Kidney tubule cell (primary cell): ENCODE data around the gene PSMB2.

ENCODE experiments used
- DNase-seq: peaks from one replicate; pipeline ENCODE4 v3.0.0-alpha.2; 2018; ENCODE audit warnings: low spot score

PSMB2 gene

DNA sequence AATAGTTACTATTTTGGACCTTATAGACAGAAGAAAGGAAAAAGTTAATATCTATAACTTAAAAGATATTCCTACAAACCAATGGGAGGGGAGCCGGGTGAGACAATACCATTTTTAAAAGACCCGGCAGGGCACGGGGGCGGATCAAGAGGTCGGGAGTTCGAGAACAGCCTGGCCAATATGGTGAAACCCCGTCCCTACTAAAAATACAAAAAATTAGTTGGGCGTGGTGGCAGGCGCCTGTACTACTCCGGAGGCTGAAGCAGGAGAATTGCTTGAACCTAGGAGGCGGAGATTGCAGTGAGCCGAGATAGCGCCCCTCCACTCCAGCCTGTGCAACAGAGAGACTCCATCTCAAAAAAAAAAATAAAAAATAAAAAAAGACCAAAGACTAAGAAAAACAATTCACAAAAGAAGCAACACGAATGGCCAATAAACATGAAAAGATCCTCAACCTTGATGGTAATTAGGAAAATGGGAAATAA lies 1.2 kb upstream of the PSMB2 start:
- no peak for DNase-seq

DNA sequence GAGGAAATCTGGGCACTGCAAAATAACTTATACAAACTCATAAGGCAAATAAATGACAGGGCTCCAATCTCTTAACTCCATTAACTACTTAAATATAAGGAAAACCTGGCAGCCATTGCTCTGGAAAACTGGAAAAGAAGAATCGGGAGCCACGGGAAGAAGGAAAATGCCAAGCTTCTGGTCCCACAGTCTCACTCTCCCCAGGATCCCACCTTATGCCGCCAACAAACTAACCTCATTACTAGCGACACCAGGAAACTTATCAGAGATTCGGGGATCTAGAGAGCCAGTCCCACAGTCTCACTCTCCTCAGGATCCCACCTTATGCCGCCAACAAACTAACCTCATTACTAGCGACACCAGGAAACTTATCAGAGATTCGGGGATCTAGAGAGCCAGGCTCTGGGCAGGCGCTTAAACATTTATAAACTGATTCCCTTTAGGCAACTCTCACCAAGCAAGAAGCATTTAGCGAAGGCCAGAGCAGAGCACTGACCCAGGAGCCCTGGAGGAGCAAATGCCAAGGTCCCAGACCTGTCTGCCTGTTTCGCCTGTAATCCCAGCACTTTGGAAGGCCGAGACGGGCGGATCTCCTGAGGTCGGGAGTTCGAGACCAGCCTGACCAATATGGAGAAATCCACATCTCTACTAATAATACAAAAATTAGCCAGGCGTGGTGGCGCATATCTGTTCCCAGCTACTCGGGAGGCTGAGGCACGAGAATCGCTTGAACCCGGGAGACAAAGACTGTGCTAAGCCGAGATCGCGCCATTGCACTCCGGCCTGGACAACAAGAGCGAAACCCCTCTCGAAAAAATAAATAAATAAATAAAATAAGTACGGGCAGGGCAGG lies 720 bp downstream of the PSMB2 start:
- no peak for DNase-seq

DNA sequence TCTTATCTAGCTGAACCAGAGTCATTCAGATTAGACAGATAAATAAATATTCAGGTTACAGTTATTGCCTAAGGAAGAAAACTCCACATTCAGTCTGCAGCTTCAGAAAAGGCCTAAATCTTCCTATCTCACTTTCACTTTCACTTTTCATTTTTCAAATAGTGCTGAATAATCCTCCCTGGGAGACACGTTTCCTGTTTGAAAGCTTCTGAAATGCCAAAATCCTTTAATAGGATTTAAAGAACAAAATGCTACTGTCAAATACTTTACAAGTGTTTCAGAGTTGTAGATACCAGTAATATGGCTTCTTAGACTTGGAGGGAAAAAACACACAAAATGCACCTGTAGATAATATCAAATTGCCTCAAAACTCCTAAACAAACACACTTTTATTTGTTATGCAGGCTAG lies 3.9 kb downstream of the PSMB2 start:
- peak; percentile 55 for DNase-seq

DNA sequence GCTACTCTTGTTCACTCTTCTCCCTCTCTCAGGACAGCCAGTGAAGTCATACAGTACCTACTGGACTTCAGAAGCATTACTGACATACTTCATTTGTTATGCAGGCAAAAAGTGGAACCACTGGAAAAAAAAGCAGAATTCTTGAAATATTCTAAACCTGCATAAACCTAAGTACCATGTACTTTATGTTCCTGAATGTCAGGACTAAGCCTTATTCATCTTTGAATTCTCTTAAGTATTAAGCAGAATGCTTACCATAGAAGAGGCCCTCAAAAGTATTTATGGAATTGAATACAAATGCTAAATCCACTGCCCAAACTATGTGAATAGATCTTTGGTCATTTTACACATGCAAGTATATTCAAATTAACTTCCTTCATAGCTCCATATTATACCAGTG lies 7.8 kb downstream of the PSMB2 start:
- no peak for DNase-seq

DNA sequence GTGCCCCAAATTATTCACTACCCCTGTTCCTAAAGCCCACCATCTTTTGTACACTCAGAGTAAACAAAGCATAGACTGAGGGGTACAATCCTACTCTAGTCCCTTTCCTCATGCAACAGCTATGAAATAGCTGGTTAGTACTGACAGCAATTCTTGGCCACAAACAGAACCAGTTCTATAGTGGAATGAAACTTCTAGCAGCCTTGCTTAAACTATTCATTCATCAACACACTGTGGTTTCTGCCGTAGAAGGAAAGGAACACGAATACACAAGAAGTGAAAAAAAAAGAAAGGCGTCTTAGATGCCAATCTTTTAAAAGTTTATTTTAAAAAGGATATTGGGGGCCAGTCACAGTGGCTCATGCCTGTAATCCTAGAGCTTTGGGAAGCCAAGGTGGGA lies 9.9 kb downstream of the PSMB2 start:
- DNase-seq, result no peak

DNA sequence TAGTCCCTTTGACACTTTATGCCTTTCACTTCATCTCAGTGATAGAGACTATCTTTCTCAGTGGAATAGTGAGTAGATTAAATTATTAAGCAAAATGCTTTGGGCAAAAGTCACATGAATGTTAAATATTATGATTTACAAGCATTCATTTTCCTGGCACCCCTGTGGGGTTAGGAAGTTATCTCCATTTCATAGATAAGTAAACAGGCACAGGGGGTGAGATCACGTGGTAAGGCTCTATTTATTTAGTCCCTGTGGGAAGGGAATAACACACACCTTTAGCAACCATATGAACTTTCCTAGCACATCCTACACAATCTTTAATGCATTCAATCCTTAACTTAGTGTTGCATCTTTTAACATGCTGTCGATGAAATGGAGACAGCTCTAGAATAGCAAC lies 12.3 kb downstream of the PSMB2 start:
- DNase-seq, result no peak

DNA sequence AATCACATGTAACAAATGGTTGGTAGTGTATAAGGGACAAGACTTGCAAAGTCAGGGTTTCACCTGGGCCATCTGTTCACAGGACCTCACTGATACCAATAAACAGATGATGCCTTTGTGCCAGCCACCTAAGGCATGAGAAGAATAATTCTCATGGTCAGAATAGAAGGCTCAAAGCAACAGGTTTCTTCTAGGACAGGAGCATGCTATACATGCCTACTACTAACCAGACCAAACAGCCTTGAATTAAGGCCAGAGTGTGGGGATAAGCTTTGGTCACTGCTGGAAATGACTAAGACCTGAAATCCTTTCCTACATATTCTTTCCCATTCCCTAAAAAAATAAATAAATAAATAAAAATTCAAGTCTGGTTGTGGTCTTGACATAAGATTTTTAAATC lies 17.5 kb downstream of the PSMB2 start:
- DNase-seq, result no peak

DNA sequence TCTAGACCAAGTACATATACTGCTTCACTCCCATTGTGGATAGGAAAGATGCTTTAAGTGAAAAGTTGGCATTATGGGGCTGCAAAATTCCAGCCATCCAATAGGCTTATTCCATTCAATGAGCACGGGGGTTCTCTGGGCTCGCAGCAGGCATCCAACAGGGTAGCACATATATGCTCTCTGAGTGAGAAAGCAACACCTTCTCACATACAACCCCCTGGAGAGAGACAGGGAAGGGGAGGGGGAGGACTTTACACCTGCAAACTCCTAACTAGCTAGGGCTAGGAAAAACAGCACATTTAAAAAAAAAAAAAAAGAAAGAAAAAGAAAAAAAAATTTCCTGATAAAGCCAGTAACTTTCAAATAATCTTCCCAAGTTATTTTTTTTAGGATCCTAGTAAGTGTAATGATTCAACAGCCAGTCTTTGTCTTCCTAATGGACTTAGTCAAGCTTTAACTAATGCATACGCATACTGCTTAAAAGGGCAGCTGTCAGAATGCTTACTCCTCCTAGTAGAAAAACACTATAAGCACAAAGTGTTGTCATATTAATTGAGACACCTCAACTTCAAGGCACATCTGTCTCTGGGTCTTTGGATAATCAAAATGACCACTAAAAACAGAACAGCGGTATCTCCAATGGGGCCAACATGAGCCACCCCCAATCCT lies 18.7 kb downstream of the PSMB2 start:
- no peak for DNase-seq

DNA sequence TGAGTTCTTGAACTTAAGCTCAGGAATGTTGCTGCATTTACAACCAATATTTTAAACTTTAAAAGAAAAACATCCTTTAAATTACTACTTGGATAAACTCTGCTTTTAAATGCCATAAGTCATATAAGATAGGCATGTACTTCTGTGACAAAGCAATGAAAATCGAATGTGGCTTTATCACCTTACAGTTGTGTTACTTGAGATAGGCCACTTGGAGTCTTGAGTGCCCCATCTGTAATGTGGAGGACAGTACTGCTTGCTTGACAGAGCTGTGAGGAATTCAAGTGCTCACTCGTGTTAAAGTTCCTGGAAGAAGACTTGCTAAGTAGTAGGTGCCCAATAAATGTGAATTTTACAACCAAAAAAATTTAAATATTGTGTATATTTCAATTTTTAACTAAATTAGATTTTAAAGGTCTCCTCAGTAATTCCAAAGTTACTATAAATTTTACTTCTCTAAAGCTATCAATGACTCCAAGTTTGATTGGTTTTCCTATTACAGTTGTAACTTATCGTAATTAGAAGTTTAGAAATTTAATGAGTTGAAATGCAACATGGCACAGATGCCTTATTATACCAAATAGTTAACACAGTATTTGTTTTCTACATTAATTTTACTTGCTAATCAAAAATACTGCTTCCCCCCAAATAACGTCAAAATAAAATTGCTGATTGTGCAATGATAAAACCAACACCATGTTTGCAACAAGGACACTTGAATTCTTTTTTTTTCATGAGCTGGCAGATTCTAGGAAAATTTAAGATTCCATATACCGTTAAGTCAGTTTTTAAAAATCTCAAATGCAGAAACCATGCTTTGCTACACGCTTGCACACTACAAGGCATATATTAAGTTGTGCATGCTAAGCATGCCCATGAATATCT lies 21.8 kb downstream of the PSMB2 start:
- no peak for DNase-seq

DNA sequence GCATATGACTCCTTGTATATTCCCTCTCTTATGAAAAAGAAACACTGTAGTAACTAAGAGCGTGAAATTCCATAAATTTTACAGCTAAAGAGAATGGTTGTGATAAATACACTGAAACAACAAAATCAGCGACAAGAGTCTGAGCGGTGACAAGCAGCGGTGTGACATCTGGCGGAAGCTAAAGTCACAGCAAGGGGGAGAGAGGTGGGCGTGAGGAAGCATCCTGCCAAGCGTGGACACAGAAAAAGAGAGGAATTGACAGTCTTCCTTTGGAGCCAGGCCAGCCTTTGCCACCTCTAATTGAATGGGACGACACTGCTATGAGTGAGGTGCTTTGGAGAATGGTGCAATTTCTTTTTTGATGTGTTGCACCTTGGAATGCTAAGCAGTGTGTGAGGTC lies 25.9 kb downstream of the PSMB2 start:
- no peak for DNase-seq

DNA sequence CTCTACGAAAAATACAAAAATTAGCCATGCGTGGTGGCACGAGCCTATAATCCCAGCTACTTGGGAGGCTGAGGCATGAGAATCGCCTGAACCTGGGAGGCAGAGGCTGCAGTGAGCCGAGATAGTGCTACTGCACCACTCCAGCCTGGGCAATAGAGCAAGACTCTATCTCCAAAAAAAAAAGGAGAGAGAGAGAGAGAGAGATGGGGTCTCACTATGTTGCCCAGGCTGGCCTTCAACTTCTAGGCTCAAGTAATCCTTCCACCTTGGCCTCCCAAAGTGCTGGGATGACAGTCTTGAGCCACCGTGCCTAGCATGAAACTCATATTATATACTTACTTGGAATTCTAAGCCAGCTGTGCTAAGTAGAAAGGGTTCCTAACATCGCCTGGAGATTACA lies 29.7 kb downstream of the PSMB2 start:
- DNase-seq, result no peak

DNA sequence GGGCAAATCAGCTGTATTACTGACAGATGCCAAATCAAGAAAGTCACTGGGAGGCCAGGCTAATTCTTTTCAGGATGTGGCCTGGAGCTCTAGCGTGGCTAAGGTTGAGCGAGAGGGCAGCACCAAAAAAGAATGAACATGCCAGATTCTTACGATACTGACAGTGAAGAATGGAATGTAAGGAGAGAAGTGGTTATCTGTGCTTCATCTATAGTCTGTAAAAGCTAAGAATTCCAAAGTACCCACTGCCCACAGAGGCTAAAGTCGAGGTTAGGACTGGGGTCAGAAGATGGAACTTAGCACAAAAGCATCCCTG lies 35.5 kb downstream of the PSMB2 start:
- peak; percentile 57 for DNase-seq

DNA sequence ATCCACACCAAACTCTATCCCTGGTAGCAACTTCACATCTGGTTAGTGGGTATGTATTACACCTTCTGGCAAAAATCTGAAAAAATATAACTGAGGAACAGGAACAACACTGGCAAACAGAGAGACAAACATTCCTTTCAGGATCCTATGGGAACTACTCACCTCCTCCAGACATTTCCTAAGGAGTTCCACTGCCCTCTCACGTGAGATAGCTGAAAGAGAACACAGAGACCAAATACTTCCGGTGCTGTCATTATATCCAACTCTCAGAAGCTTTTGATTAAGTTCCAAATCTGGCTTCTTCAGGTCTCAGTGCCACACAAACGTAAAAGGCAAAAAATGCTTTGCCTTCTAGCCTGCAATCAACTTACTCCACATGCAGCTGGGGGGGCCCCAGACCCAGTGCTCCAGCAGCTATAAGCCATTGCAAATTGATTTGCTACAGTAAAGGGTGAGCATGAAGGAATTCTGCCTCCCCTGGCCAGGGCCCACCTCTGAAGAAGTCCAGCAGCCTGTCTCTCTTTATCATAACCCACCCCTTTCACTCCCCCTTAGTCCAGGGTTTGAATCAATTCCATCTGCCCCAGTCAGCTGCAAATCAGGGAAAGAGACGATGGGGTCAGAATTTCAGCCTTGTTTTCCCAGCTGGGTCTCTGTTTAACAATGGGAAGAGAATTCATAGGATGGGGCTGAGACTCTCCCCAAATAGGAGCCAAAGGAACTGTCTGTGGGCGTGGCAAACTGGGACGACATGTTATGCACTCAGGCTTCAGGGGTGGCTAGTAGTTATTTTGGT lies 36.1 kb downstream of the PSMB2 start:
- no peak for DNase-seq

DNA sequence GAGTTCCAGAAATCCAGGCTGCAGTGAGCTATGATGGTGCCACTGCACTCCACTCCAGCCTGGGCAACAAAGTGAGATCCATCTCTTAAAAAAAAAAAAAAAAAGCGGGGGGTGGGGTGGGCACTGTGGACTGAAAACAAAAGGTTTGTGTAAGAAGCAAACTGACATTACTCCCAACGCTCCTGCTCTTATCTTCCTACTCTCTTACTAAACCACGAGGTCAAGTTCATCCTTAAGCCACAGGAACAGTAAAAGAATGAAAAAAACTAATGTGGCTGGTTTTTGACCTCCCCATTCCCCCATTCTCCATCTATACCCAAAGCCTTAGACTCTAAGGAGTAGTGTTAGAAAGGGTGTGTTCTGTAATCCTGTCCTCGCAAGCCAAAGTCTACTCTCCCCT lies 37.4 kb downstream of the PSMB2 start:
- DNase-seq, result no peak

DNA sequence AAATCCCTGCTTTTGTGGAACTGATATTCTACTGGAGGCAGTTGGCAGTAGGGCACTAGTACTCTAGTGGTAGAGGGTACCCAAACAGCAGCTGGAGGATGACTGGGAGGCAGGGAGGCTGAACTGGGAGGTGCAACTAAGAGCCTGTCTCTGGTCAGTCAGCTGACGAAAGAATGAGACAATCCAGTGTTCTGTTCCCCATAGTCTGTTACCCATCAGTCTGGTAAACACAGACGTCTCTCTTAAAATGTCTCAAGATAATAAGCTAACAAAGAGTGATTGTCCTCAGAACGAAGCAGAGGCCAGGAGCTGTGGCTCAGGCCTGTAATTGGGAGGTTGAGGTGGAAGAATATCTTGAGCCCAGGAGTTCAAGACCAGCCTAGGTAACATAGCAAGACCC lies 37.9 kb downstream of the PSMB2 start:
- DNase-seq, result no peak

DNA sequence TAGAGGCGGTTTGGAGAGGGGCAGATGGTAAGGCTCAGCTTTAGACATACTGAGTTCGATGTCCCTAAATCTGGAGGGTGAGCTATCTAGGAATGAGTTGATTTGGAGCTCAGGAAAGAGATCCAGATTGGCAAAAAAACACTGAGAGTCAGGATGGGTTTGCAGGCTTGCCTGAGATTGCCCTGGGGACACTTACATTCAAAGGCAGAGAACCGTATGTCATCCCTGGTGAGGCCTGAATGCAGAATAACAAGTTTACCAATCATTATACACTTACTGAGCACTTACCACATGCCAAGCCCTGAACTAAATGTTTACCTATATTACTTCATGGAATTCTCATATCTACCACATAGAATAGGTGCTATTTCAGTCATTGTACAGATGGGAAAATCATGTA lies 40.7 kb downstream of the PSMB2 start:
- no peak for DNase-seq

DNA sequence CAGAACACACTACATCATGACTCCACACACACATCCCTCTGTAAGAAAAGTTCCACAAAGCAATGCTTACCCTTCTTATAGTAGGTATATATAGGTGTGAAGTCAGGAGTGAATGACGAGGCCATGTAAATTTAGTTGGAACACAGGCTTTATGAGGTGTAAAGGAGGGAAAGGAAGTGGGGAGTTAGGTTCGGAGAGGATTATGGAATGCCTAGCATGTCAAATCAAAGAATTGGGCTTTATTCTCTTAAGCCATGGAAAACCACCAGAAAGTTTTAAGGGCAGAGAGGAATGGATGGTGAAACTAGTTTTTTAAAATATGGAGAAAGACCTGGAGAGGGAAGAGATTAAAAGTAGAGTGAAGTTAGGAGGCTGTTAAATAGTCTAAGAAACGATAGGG lies 41.9 kb downstream of the PSMB2 start:
- DNase-seq, result no peak

DNA sequence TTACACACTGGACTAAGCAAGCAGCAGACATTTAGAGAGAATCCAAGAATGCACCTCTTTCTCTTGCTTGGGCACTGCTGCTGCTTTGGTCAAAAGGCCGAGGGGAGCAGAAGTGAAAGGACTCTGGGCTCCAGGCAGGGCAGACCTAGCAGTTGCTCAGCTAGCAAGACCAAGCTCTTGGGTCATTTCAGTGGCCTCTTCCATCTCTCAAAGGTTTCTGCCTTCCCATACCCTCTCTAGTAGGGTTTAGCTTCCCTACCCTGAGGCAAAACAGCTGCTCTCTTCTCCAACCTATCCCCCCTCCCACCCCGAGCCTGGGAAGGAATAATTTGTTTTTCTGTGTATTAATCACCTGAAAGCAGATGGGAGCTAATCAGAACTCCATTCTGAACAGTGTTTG lies 42.4 kb downstream of the PSMB2 start:
- no peak for DNase-seq

DNA sequence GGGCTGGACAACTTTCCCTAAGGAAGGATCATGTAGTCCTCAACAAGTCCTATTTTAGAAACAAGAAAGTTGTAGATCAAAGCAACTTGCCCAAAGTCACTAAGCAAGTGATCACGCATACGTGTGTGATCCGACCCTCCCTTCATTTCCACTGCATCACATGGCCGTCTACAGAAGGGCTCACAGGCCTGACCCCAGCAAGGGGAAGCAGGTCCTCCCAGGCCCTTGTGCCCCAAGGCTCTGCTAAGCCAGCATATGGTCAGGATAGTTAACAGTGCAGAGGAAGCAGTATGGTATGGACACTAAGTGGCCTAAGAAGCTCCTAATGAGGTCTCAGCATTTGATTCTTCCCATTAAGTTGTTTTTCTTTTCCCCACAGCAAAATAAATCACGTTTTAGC lies 43.5 kb downstream of the PSMB2 start:
- DNase-seq, result no peak

DNA sequence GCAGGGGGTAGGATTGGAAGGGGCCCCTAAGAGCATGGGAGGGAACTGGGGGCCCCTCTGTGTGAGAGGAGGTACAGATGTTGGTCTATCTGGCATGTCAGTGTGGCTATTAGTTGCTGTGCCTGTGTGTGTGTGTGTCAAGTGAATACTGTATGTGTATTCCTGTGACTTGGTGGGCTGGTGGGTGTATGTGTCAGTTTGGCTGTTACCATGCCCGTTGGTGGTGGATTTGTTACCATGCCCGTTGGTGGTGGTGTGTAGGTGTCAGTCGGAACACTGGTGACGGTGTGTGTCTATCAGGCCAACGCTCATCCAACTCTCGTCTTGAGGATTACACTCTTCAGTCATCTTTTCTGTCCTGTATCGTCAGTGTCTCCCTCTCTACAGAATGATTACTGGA lies 45.6 kb downstream of the PSMB2 start:
- no peak for DNase-seq

DNA sequence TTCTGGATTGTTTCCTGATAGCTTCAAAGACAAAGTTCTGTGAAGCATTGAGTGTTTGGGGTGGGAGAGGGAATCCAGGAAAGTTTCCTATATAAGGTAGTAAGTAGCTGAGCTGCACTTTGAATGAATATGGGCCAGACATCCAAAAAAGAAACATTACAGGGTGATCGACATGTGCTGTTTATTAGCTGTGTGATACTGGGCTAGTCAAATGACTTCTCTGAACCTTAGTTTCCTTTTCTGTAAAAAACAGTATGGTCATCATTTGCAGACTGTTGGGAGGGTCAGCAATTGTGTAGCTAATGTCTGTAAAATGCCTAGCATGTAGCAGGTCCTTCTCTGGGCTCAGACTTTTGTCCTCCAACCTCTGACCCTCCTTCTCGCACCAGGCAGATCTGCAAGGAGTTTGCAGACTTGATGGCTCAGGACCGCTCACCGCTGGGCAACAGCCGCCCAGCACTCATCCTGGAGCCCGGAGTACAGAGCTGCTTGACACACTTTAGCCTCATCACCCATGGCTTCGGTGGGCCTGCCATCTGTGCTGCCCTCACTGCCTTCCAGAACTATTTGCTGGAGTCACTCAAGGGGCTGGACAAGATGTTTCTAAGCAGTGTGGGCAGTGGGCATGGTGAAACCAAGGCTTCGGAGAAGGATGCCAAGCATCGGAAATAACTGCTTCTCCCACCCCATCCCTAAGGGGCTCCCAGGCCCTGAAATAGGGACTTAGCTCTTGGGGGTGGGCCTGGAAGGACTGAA lies 47.1 kb downstream of the PSMB2 start:
- DNase-seq, result no peak
